LNCAP (cell line): ENCODE data around the gene SLC5A6.

Experiments used
- CTCF ChIP-seq: fragments of 450-650 bp; IDR thresholded peaks from 2 replicates; pipeline ENCODE4 v1.5.1; 2017; ENCODE audit warnings: mild to moderate bottlenecking

The SLC5A6 gene

GRCh38 chr2:27211943-27212625 lies at the start of gene SLC5A6, which contains the start of gene ATRAID:
Gene SLC5A6, minus strand, starts transcription at chr2:27212268. Its CDS starts 4,618 bp downstream, at chr2:27207650.
Gene ATRAID, plus strand, starts transcription at chr2:27212041. Its CDS starts 328 bp downstream, at chr2:27212369.
- no peak for TF ChIP-seq CTCF

GRCh38 chr2:27261241-27261925 lies 49.3 kb upstream of the SLC5A6 start:
- no peak for TF ChIP-seq CTCF

- TF ChIP-seq CTCF: no peak
These were observed 46.0 kb upstream of the SLC5A6 start for GRCh38 chr2:27258051-27258450.

- TF ChIP-seq CTCF: no peak
These were observed 44.9 kb upstream of the SLC5A6 start for GRCh38 chr2:27256855-27257454.

- no peak for TF ChIP-seq CTCF
These were observed 43.6 kb upstream of the SLC5A6 start for GRCh38 chr2:27255660-27256059.

- TF ChIP-seq CTCF: no peak
These were observed 43.1 kb upstream of the SLC5A6 start for GRCh38 chr2:27255187-27255586.

GRCh38 chr2:27251766-27252165 lies 39.7 kb upstream of the SLC5A6 start:
- no peak for TF ChIP-seq CTCF
